ENCODE measurements around the gene PRKD1. TPM values are rescaled to one million over a fixed set of nuclear protein-coding genes. Genes with fewer than 3 reads are reported as not detected.

Gene PRKD1
- total RNA-seq, 1 donor from 2014 or later: 14.9 TPM

DNA sequence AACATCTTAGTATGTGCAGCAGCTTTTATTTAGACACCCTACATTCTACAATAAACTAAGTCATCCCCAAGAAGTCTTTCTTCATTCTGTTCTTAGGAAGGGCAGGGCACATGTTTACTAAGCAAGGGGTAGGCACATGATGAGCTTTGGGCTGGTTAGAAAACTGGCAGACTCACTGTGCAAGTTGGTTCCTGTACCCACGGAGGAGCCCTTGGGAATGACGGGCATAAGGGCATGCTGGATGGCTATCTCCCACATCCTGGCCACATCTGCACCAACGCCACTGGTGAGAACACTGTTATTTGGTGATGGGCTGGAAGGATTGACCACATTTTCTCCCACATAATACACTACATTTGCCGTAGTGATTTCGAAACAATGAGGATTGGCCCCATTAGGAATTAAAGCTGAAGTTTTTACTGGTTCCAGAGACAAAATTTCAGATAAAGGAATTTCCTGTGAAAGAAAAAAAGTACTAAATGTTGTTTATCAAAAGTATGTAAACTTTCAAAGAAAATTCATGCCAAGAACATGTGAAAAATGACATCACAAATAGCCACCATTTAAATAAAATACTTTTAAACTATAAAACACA lies 297.0 kb downstream of the PRKD1 start:
- Histone ChIP-seq H3K27ac (no peak overlapping the region), H3K27me3 (ENCODE audit: low read depth) (no peaks in the 10 kb centered on the region), H3K4me1 (no peaks in the 10 kb centered on the region), H3K9me3 (no peaks in the 10 kb centered on the region), H3K36me3 (no peaks in the 10 kb centered on the region), H3K4me3 (no peak overlapping the region)
- intact Hi-C loops (cut with DNase I): no loop called here
- TF ChIP-seq, protein P1, sequence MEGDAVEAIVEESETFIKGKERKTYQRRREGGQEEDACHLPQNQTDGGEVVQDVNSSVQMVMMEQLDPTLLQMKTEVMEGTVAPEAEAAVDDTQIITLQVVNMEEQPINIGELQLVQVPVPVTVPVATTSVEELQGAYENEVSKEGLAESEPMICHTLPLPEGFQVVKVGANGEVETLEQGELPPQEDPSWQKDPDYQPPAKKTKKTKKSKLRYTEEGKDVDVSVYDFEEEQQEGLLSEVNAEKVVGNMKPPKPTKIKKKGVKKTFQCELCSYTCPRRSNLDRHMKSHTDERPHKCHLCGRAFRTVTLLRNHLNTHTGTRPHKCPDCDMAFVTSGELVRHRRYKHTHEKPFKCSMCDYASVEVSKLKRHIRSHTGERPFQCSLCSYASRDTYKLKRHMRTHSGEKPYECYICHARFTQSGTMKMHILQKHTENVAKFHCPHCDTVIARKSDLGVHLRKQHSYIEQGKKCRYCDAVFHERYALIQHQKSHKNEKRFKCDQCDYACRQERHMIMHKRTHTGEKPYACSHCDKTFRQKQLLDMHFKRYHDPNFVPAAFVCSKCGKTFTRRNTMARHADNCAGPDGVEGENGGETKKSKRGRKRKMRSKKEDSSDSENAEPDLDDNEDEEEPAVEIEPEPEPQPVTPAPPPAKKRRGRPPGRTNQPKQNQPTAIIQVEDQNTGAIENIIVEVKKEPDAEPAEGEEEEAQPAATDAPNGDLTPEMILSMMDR (IDR thresholded peaks at IDR 0.05): no peak
- ATAC-seq (no peak), DNase-seq (no peak)

- H3K27ac ChIP-seq: no peak overlapping the region
- TF ChIP-seq, protein P1 (IDR thresholded peaks at IDR 0.05): no peak
- no peak overlapping the region for H3K4me3 ChIP-seq
- H3K4me1 ChIP-seq: no peaks in the 10 kb centered on the region
- intact Hi-C loops (cut with DNase I): no loop called here
- no peak for DNase-seq
- H3K27me3 ChIP-seq (ENCODE audit: low read depth): no peaks in the 10 kb centered on the region
- H3K36me3 ChIP-seq: no peaks in the 10 kb centered on the region
- H3K9me3 ChIP-seq: no peaks in the 10 kb centered on the region
- no peak for ATAC-seq
Observed at GRCh38 chr14:29629839-29630238, 297.8 kb downstream of the PRKD1 start.

DNA sequence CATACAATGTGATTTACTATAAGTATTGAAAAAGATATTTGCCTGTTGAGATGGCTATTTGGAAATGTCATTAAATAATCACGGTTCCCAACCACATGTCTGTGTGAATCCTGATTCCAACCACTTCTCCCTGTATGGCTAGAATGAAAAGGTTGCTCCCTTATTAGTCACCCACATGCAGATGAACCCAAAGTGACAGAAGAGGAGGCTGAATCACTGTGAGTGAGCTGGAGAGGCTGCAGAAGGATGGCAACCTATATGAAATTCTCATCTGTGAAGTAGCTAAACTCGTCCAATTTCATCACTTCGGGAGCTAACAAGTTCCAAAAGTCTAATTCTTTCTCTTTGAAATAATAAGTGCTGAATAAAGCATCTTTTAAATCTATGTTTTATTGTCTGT lies 300.5 kb downstream of the PRKD1 start:
- Histone ChIP-seq H3K4me1 (no peaks in the 10 kb centered on the region), H3K27ac (no peak overlapping the region), H3K27me3 (ENCODE audit: low read depth) (no peaks in the 10 kb centered on the region), H3K9me3 (no peaks in the 10 kb centered on the region), H3K36me3 (no peaks in the 10 kb centered on the region), H3K4me3 (no peak overlapping the region)
- intact Hi-C loops (cut with DNase I): no loop called here
- DNase-seq (no peak), ATAC-seq (no peak)
- TF ChIP-seq, protein P1 (IDR thresholded peaks at IDR 0.05): no peak

- ATAC-seq (no peak), DNase-seq (no peak)
- TF ChIP-seq, protein P1 (IDR thresholded peaks at IDR 0.05): no peak
- intact Hi-C loops (cut with DNase I): no loop called here
- no peaks in the 10 kb centered on the region for H3K36me3 ChIP-seq
- no peaks in the 10 kb centered on the region for H3K27me3 ChIP-seq (ENCODE audit: low read depth)
- H3K9me3 ChIP-seq: no peaks in the 10 kb centered on the region
- H3K27ac ChIP-seq: no peak overlapping the region
- H3K4me3 ChIP-seq: no peak overlapping the region
- H3K4me1 ChIP-seq: no peaks in the 10 kb centered on the region
Observed at GRCh38 chr14:29618323-29619067, 309.2 kb downstream of the PRKD1 start.

DNA sequence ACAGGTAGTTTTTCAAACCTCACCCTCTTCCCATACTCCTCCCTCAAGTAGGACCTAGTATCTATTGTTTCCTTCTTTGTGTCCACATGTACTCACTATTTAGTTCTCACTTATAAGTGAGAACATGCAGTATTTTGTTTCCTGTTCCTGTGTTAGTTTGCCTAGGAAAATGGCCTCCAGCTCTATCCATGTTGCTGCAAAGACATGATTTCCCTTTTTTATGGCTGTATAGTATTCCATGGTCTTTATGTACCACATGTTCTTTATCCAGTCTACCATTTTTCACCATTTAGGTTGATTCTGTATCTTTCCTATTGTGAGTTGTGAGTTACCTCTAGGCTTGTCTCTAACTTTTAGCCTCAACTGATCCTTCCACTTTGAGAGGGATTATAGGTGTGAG lies 310.7 kb downstream of the PRKD1 start:
- ATAC-seq (no peak), DNase-seq (no peak)
- TF ChIP-seq, protein P1 (IDR thresholded peaks at IDR 0.05): no peak
- Histone ChIP-seq H3K4me1 (no peaks in the 10 kb centered on the region), H3K27ac (no peak overlapping the region), H3K9me3 (no peaks in the 10 kb centered on the region), H3K27me3 (ENCODE audit: low read depth) (no peaks in the 10 kb centered on the region), H3K36me3 (no peaks in the 10 kb centered on the region), H3K4me3 (no peak overlapping the region)
- intact Hi-C loops (cut with DNase I): no loop called here
